ENCODE data around the gene ABCD3.
"Not testable (repeated sequence)": the region's sequence is repeated elsewhere in the genome, so short reads cannot be mapped to it uniquely, and the experiment has no call there.

ABCD3 gene

GRCh38 chr1:94553931-94554330 is 135.7 kb downstream of the ABCD3 start:
- no peak for DNase-seq

GRCh38 chr1:94554580-94554979 is 136.4 kb downstream of the ABCD3 start:
- no peak for DNase-seq

- no peak for DNase-seq
These were observed 136.9 kb downstream of the ABCD3 start for GRCh38 chr1:94555091-94555490.

GRCh38 chr1:94559921-94560320 is 141.7 kb downstream of the ABCD3 start:
- DNase-seq, result no peak

- DNase-seq, result no peak
These were observed 142.1 kb downstream of the ABCD3 start for GRCh38 chr1:94560333-94560732.

GRCh38 chr1:94562519-94563260 is 144.5 kb downstream of the ABCD3 start:
- no peak for DNase-seq

- no peak for DNase-seq
These were observed 147.7 kb downstream of the ABCD3 start for GRCh38 chr1:94565901-94566300.

- DNase-seq, result not testable (repeated sequence)
These were observed 148.2 kb downstream of the ABCD3 start for GRCh38 chr1:94566436-94566835.

GRCh38 chr1:94567975-94568607 is 149.9 kb downstream of the ABCD3 start:
- not testable (repeated sequence) for DNase-seq
